ENCODE measurements around the gene UBE2I.
"Not testable (repeated sequence)": the region's sequence is repeated elsewhere in the genome, so short reads cannot be mapped to it uniquely, and the experiment has no call there.

The UBE2I gene

GRCh38 chr16:1293921-1294656 lies 15.3 kb upstream of the UBE2I start:
- POLR2A ChIA-PET (ENCODE audit: low non-redundant PET): interaction anchor here (0.6 kb wide), 1 partner anchor 118 kb away, joined by 5 read pairs; no protein-coding TSS in a partner anchor
- DNase-seq (ENCODE audit: low spot score): no peak
- CTCF ChIA-PET: no interaction called here
- TF ChIP-seq CTCF (conservative IDR thresholded peaks at IDR 0.05; ENCODE audit: low read depth): no peak
- no peak overlapping the region for H3K27ac ChIP-seq

- CTCF ChIA-PET: interaction anchor here (1.2 kb wide), 1 partner anchor 13 kb away, joined by 3 read pairs; no protein-coding TSS in a partner anchor
- H3K27ac ChIP-seq: no peak overlapping the region
- TF ChIP-seq CTCF (conservative IDR thresholded peaks at IDR 0.05; ENCODE audit: low read depth): no peak
- DNase-seq (ENCODE audit: low spot score): no peak
- POLR2A ChIA-PET (ENCODE audit: low non-redundant PET): interaction anchor here (0.6 to 0.7 kb wide), 2 partner anchors 21 to 35 kb away, joined by 3 to 5 read pairs; no protein-coding TSS in a partner anchor
Measured at GRCh38 chr16:1295465-1295864, 14.0 kb upstream of the UBE2I start.

GRCh38 chr16:1296688-1297017 lies 12.8 kb upstream of the UBE2I start:
- H3K27ac ChIP-seq; DNase-seq (ENCODE audit: low spot score); POLR2A ChIA-PET (ENCODE audit: low non-redundant PET): not testable (repeated sequence)
- CTCF ChIA-PET: interaction anchor here (0.8 kb wide), 1 partner anchor 34 kb away, joined by 3 read pairs; no protein-coding TSS in a partner anchor

- ChIA-PET CTCF (interaction anchor here (0.8 kb wide), 1 partner anchor 34 kb away, joined by 3 read pairs; no protein-coding TSS in a partner anchor), POLR2A (ENCODE audit: low non-redundant PET) (interaction anchor here (0.6 kb wide), 1 partner anchor 489 kb away, joined by 4 read pairs; no protein-coding TSS in a partner anchor)
- peak; percentile 51 for DNase-seq (ENCODE audit: low spot score)
- peak overlapping the region; percentile 22; the same call in 1 of the 2 replicates for H3K27ac ChIP-seq
- TF ChIP-seq CTCF (conservative IDR thresholded peaks at IDR 0.05; ENCODE audit: low read depth): no peak
Measured at GRCh38 chr16:1297018-1297696, 12.3 kb upstream of the UBE2I start.

- no peak for DNase-seq (ENCODE audit: low spot score)
- POLR2A ChIA-PET (ENCODE audit: low non-redundant PET): no interaction called here
- no peak for TF ChIP-seq CTCF (conservative IDR thresholded peaks at IDR 0.05; ENCODE audit: low read depth)
- CTCF ChIA-PET: no interaction called here
- H3K27ac ChIP-seq: no peak overlapping the region
Measured at GRCh38 chr16:1298406-1298805, 11.0 kb upstream of the UBE2I start.

GRCh38 chr16:1299012-1299867 lies 10.2 kb upstream of the UBE2I start:
- ChIA-PET CTCF (no interaction called here), POLR2A (ENCODE audit: low non-redundant PET) (no interaction called here)
- no peak overlapping the region for H3K27ac ChIP-seq
- DNase-seq (ENCODE audit: low spot score): no peak
- TF ChIP-seq CTCF (conservative IDR thresholded peaks at IDR 0.05; ENCODE audit: low read depth): no peak
